GM23338 (cell line): ENCODE results near the gene GRIN3B. TPM values are rescaled to one million over a fixed set of nuclear protein-coding genes. Genes with fewer than 3 reads are reported as not detected.

Experiments used
- ATAC-seq: fragments of 200-7000 bp; cut with Tn5 transposase; 3 replicates; pipeline ENCODE4 v1.9.1; 2020
- DNase-seq: peaks from one replicate; pipeline ENCODE4 v3.0.0-alpha.2; 2015; ENCODE audit warnings: low spot score
- H2AFZ ChIP-seq: fragments of 200-600 bp; sonication (generic); 2 replicates; pipeline ENCODE4 v1.8.0; 2016; ENCODE audit warnings: antibody characterized with exemption, mild to moderate bottlenecking, moderate library complexity
- H3F3A ChIP-seq: fragments of 200-600 bp; sonication (generic); replicated peaks from 2 replicates; pipeline ENCODE4 v1.8.0; 2017; ENCODE audit warnings: antibody characterized with exemption, mixed run types, low read depth
- H3K27ac ChIP-seq: fragments of 200-600 bp; sonication (generic); 2 replicates; pipeline ENCODE4 v1.6.1; 2016; ENCODE audit warnings: low read depth
- H3K27me3 ChIP-seq: fragments of 200-600 bp; sonication (generic); 2 replicates; pipeline ENCODE4 v1.8.0; 2016; ENCODE audit warnings: mild to moderate bottlenecking, mixed run types, moderate library complexity; ENCODE audit not compliant: insufficient read depth
- H3K36me3 ChIP-seq: fragments of 200-600 bp; sonication (generic); 2 replicates; pipeline ENCODE4 v1.8.0; 2016; ENCODE audit warnings: mild to moderate bottlenecking; ENCODE audit not compliant: insufficient read depth
- H3K4me1 ChIP-seq: fragments of 200-600 bp; sonication (generic); 2 replicates; pipeline ENCODE4 v1.8.0; 2016; ENCODE audit warnings: mild to moderate bottlenecking, moderate library complexity; ENCODE audit not compliant: insufficient read depth
- H3K4me2 ChIP-seq: fragments of 200-600 bp; sonication (generic); 2 replicates; pipeline ENCODE4 v1.7.1; 2017; ENCODE audit warnings: mixed run types
- H3K4me3 ChIP-seq: fragments of 200-600 bp; sonication (generic); 2 replicates; pipeline ENCODE4 v1.6.1; 2016; ENCODE audit warnings: mixed run types
- H3K79me2 ChIP-seq: fragments of 200-600 bp; sonication (generic); replicated peaks from 2 replicates; pipeline ENCODE4 v1.8.0; 2017; ENCODE audit warnings: mild to moderate bottlenecking; ENCODE audit not compliant: insufficient read depth
- H3K9me2 ChIP-seq: fragments of 200-600 bp; sonication (generic); 2 replicates; pipeline ENCODE4 v1.8.0; 2017; ENCODE audit not compliant: insufficient read depth
- H4K20me1 ChIP-seq: fragments of 200-600 bp; sonication (generic); replicated peaks from 2 replicates; pipeline ENCODE4 v1.8.0; 2017; ENCODE audit warnings: mild to moderate bottlenecking; ENCODE audit not compliant: insufficient read depth
- H3K27ac Mint-ChIP-seq: 2 replicates; pipeline ENCODE4 v1.8.0; 2020; ENCODE audit warnings: inconsistent platforms, mild to moderate bottlenecking, moderate library complexity, mixed read lengths
- H3K27me3 Mint-ChIP-seq: 3 replicates; pipeline ENCODE4 v1.8.0; 2022; ENCODE audit warnings: low read depth, mild to moderate bottlenecking, moderate library complexity, mixed read lengths, inconsistent platforms; ENCODE audit not compliant: insufficient read depth, poor library complexity
- H3K36me3 Mint-ChIP-seq: 3 replicates; pipeline ENCODE4 v1.8.0; 2021; ENCODE audit warnings: low read depth, mild to moderate bottlenecking, inconsistent platforms, moderate library complexity, mixed read lengths
- H3K4me1 Mint-ChIP-seq: 3 replicates; pipeline ENCODE4 v1.8.0; 2020; ENCODE audit warnings: mild to moderate bottlenecking, inconsistent platforms, mixed read lengths
- H3K4me3 Mint-ChIP-seq: 3 replicates; pipeline ENCODE4 v1.8.0; 2021; ENCODE audit warnings: moderate library complexity, mild to moderate bottlenecking, inconsistent platforms, mixed read lengths
- H3K9me3 Mint-ChIP-seq: 3 replicates; pipeline ENCODE4 v1.8.0; 2020; ENCODE audit warnings: moderate library complexity, mild to moderate bottlenecking, inconsistent platforms, mixed read lengths
- ETS1 ChIP-seq: IDR thresholded peaks from 2 replicates; pipeline ENCODE4 v1.6.1; 2016; ENCODE audit warnings: antibody characterized with exemption
- EZH2 ChIP-seq: fragments of 200-600 bp; sonication (generic); IDR thresholded peaks from one replicate; pipeline ENCODE4 v1.8.0; 2017; ENCODE audit warnings: antibody characterized with exemption, mild to moderate bottlenecking, low read depth; ENCODE audit not compliant: unreplicated experiment
- EZH2phosphoT487 ChIP-seq: fragments of 200-600 bp; sonication (generic); IDR thresholded peaks from one replicate; pipeline ENCODE4 v1.8.1; 2018; ENCODE audit warnings: antibody characterized with exemption; ENCODE audit not compliant: unreplicated experiment
- JUNB ChIP-seq: IDR thresholded peaks from one replicate; pipeline ENCODE4 v1.6.1; 2016; ENCODE audit warnings: antibody characterized with exemption; ENCODE audit not compliant: unreplicated experiment
- NANOG ChIP-seq: IDR thresholded peaks from 2 replicates; pipeline ENCODE4 v1.6.1; 2016; ENCODE audit warnings: antibody characterized with exemption, borderline replicate concordance
- POLR2AphosphoS5 ChIP-seq: IDR thresholded peaks from 2 replicates; pipeline ENCODE4 v1.6.1; 2016; ENCODE audit warnings: antibody characterized with exemption, low read depth
- ZNF114 ChIP-seq: fragments of 250-450 bp; sonication (Bioruptor Pico); IDR thresholded peaks from 2 replicates; pipeline ENCODE4 v1.5.0; 2020; ENCODE audit warnings: mild to moderate bottlenecking, moderate library complexity
- ZNF331 ChIP-seq: fragments of 250-450 bp; sonication (Bioruptor Pico); IDR thresholded peaks from 2 replicates; pipeline ENCODE4 v1.5.0; 2020; ENCODE audit warnings: low read depth, mild to moderate bottlenecking, moderate library complexity
- polyA plus RNA-seq: library from polyadenylated mRNA; unstranded; fragments of >200 nt; fragmentation: Nextera tagmentation; extraction: Ambion mirVana; gene quantifications from 2 replicates; pipeline ENCODE4 v1.2.1, GENCODE V29; 2016
- total RNA-seq: library from RNA; depleted of rRNA; stranded (reverse); fragments of >200 nt; shearing (Covaris generic); gene quantifications from 2 replicates; pipeline ENCODE4 v1.2.3, GENCODE V29; 2014
- TF ChIP-seq, protein P1 (sequence below): IDR thresholded peaks from one replicate; pipeline ENCODE4 v1.6.1; 2018; ENCODE audit warnings: antibody characterized with exemption; ENCODE audit not compliant: unreplicated experiment
- TF ChIP-seq, protein P2 (sequence below), 2 experiments: fragments of 200-600 bp in 1 of 2; sonication (generic) in 1 of 2; conservative IDR thresholded peaks; 2 replicates each; pipeline versions ENCODE4 v1.5.1 to v1.6.1; 2016 to 2017; ENCODE audit warnings: antibody characterized with exemption in 2 of 2, low read depth in 2 of 2, mild to moderate bottlenecking in 2 of 2, moderate library complexity in 1 of 2

The GRIN3B gene
- total and polyA plus RNA-seq, 2 experiments from 2014 or later, result 0.11 to 2.8 TPM

DNA sequence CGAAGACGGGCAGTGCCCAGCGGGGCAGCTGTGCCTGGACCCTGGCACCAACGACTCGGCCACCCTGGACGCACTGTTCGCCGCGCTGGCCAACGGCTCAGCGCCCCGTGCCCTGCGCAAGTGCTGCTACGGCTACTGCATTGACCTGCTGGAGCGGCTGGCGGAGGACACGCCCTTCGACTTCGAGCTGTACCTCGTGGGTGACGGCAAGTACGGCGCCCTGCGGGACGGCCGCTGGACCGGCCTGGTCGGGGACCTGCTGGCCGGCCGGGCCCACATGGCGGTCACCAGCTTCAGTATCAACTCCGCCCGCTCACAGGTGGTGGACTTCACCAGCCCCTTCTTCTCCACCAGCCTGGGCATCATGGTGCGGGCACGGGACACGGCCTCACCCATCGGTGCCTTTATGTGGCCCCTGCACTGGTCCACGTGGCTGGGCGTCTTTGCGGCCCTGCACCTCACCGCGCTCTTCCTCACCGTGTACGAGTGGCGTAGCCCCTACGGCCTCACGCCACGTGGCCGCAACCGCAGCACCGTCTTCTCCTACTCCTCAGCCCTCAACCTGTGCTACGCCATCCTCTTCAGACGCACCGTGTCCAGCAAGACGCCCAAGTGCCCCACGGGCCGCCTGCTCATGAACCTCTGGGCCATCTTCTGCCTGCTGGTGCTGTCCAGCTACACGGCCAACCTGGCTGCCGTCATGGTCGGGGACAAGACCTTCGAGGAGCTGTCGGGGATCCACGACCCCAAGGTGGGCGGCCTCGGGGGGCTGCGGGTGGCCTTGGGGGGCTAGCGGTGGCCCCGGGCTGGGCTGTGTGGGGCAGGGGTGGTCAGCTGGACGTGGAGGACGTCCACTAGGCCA lies 4.8 kb downstream of the GRIN3B start:
- no peak overlapping the region for H3K4me3 ChIP-seq
- H3K4me1 ChIP-seq, result no peaks in the 10 kb centered on the region; the same call in 1 of the 2 replicates
- Mint-ChIP-seq H3K4me1 (peaks cover 3% of the 10 kb centered on the region; the same call in 1 of the 3 replicates), H3K36me3 (peaks cover 8% of the 10 kb centered on the region), H3K27me3 (peaks cover 34% of the 10 kb centered on the region), H3K9me3 (peaks cover 5% of the 10 kb centered on the region; the same call in 1 of the 3 replicates), H3K27ac (no peak overlapping the region), H3K4me3 (no peak overlapping the region)
- no peaks in the 10 kb centered on the region for H3K36me3 ChIP-seq
- H3K9me2 ChIP-seq, result no peaks in the 10 kb centered on the region
- no peaks in the 10 kb centered on the region for H3K79me2 ChIP-seq
- H4K20me1 ChIP-seq, result 0 out of 2 replicates have a peak, but pooled peaks cover 4% of the 10 kb centered on the region
- H3K4me2 ChIP-seq, result no peak overlapping the region
- no peak overlapping the region for H3K27ac ChIP-seq
- TF ChIP-seq ZNF114 (CRISPR knock-in tag), result no peak
- TF ChIP-seq EZH2, result no peak
- TF ChIP-seq, protein P1, sequence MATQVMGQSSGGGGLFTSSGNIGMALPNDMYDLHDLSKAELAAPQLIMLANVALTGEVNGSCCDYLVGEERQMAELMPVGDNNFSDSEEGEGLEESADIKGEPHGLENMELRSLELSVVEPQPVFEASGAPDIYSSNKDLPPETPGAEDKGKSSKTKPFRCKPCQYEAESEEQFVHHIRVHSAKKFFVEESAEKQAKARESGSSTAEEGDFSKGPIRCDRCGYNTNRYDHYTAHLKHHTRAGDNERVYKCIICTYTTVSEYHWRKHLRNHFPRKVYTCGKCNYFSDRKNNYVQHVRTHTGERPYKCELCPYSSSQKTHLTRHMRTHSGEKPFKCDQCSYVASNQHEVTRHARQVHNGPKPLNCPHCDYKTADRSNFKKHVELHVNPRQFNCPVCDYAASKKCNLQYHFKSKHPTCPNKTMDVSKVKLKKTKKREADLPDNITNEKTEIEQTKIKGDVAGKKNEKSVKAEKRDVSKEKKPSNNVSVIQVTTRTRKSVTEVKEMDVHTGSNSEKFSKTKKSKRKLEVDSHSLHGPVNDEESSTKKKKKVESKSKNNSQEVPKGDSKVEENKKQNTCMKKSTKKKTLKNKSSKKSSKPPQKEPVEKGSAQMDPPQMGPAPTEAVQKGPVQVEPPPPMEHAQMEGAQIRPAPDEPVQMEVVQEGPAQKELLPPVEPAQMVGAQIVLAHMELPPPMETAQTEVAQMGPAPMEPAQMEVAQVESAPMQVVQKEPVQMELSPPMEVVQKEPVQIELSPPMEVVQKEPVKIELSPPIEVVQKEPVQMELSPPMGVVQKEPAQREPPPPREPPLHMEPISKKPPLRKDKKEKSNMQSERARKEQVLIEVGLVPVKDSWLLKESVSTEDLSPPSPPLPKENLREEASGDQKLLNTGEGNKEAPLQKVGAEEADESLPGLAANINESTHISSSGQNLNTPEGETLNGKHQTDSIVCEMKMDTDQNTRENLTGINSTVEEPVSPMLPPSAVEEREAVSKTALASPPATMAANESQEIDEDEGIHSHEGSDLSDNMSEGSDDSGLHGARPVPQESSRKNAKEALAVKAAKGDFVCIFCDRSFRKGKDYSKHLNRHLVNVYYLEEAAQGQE, result no peak
- TF ChIP-seq ETS1, result no peak
- no peak for TF ChIP-seq POLR2AphosphoS5
- TF ChIP-seq, protein P2, sequence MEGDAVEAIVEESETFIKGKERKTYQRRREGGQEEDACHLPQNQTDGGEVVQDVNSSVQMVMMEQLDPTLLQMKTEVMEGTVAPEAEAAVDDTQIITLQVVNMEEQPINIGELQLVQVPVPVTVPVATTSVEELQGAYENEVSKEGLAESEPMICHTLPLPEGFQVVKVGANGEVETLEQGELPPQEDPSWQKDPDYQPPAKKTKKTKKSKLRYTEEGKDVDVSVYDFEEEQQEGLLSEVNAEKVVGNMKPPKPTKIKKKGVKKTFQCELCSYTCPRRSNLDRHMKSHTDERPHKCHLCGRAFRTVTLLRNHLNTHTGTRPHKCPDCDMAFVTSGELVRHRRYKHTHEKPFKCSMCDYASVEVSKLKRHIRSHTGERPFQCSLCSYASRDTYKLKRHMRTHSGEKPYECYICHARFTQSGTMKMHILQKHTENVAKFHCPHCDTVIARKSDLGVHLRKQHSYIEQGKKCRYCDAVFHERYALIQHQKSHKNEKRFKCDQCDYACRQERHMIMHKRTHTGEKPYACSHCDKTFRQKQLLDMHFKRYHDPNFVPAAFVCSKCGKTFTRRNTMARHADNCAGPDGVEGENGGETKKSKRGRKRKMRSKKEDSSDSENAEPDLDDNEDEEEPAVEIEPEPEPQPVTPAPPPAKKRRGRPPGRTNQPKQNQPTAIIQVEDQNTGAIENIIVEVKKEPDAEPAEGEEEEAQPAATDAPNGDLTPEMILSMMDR (conservative IDR thresholded peaks at IDR 0.05; ENCODE audit: low read depth in 2 of 2), result no peak
- TF ChIP-seq EZH2phosphoT487, result no peak
- TF ChIP-seq ZNF331 (CRISPR knock-in tag), result no peak
- TF ChIP-seq NANOG, result no peak
- no peak for TF ChIP-seq JUNB
- DNase-seq (no peak), ATAC-seq (no peak)
- peaks cover 14% of the 10 kb centered on the region for H3K27me3 ChIP-seq
- H3F3A ChIP-seq, result peaks cover 10% of the 10 kb centered on the region; the same call in 1 of the 2 replicates
- no peak overlapping the region for H2AFZ ChIP-seq
